Loucy (cell line): Measurements from ENCODE around the gene RAD51B.

ENCODE experiments used
- H2AFZ ChIP-seq: fragments of 200-600 bp; sonication (generic); 2 replicates; pipeline ENCODE4 v1.6.0; 2016; ENCODE audit warnings: antibody characterized with exemption, mild to moderate bottlenecking, low read length, moderate library complexity
- H3F3A ChIP-seq: fragments of 200-600 bp; 2 replicates; pipeline ENCODE4 v1.6.0; 2016; ENCODE audit warnings: antibody characterized with exemption, low read depth, mild to moderate bottlenecking
- H3K27me3 ChIP-seq: fragments of 200-600 bp; sonication (generic); 2 replicates; pipeline ENCODE4 v1.6.1; 2014; ENCODE audit warnings: low read length, mild to moderate bottlenecking; ENCODE audit not compliant: insufficient read depth, poor library complexity, severe bottlenecking
- H3K36me3 ChIP-seq: fragments of 200-600 bp; sonication (generic); 2 replicates; pipeline ENCODE4 v1.6.1; 2016; ENCODE audit warnings: low read length; ENCODE audit not compliant: insufficient read depth
- H3K4me1 ChIP-seq: fragments of 200-600 bp; sonication (generic); 2 replicates; pipeline ENCODE4 v1.5.1; 2014; ENCODE audit warnings: low read length, mild to moderate bottlenecking; ENCODE audit not compliant: insufficient read depth, poor library complexity, severe bottlenecking
- H3K4me2 ChIP-seq: fragments of 200-600 bp; sonication (generic); 2 replicates; pipeline ENCODE4 v1.6.0; 2014; ENCODE audit warnings: antibody characterized with exemption, low read length, low read depth, mild to moderate bottlenecking; ENCODE audit not compliant: poor library complexity, severe bottlenecking
- H3K4me3 ChIP-seq: fragments of 200-600 bp; sonication (generic); 2 replicates; pipeline ENCODE4 v1.5.1; 2014; ENCODE audit warnings: low read length, mild to moderate bottlenecking, mixed read lengths; ENCODE audit not compliant: poor library complexity, severe bottlenecking
- H3K79me2 ChIP-seq: fragments of 200-600 bp; sonication (generic); 2 replicates; pipeline ENCODE4 v1.6.1; 2014; ENCODE audit warnings: low read length; ENCODE audit not compliant: insufficient read depth
- H3K9ac ChIP-seq: fragments of 200-600 bp; sonication (generic); 2 replicates; pipeline ENCODE4 v1.6.0; 2014; ENCODE audit warnings: mild to moderate bottlenecking, low read depth, low read length, moderate library complexity; ENCODE audit not compliant: poor library complexity, severe bottlenecking
- H3K9me2 ChIP-seq: fragments of 200-600 bp; sonication (generic); replicated peaks from 2 replicates; pipeline ENCODE4 v1.6.1; 2016; ENCODE audit warnings: low read depth, low read length, mixed read lengths
- H3K9me3 ChIP-seq: fragments of 200-600 bp; sonication (generic); 2 replicates; pipeline ENCODE4 v1.6.1; 2014; ENCODE audit warnings: mild to moderate bottlenecking, antibody characterized with exemption, low read length, low read depth; ENCODE audit not compliant: insufficient read depth
- H4K20me1 ChIP-seq: fragments of 200-600 bp; sonication (generic); 2 replicates; pipeline ENCODE4 v1.6.0; 2014; ENCODE audit warnings: antibody characterized with exemption, low read length, mild to moderate bottlenecking; ENCODE audit not compliant: insufficient read depth, poor library complexity, severe bottlenecking
- EZH2phosphoT487 ChIP-seq: fragments of 200-600 bp; IDR thresholded peaks from 2 replicates; pipeline ENCODE4 v1.6.1; 2018; ENCODE audit warnings: antibody characterized with exemption, mild to moderate bottlenecking, moderate library complexity, borderline replicate concordance
- TF ChIP-seq, protein P1 (sequence below): fragments of 200-600 bp; sonication (generic); conservative IDR thresholded peaks from 2 replicates; pipeline ENCODE4 v1.5.1; 2014; ENCODE audit warnings: mild to moderate bottlenecking, antibody characterized with exemption, low read length

The RAD51B gene

DNA sequence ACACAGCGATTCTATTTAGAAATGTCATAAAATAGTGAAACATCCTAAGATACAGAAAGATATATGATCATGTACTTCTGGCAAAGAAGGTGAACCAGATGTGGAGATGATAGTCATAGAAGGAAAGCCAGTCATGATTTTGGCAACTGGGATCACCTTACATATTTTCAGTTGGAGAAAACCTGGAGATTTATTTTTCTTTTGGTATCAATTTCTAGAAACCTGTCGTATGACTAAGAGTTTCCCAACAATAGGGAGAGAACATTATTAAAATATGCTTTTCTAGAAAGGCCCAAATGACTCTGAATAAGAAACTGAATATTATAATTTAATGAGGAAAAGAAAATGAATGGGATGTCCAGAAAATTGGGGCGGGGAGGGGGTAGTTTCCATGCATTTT, 576.9 kb downstream of the RAD51B start:
- no peak overlapping the region for H3K4me3 ChIP-seq
- H3K4me1 ChIP-seq: peaks cover 42% of the 10 kb centered on the region
- H3F3A ChIP-seq: 0 out of 2 replicates have a peak, but pooled peaks cover 4% of the 10 kb centered on the region
- no peaks in the 10 kb centered on the region for H3K79me2 ChIP-seq
- H3K27me3 ChIP-seq: no peaks in the 10 kb centered on the region
- no peaks in the 10 kb centered on the region for H3K9me2 ChIP-seq
- TF ChIP-seq, protein P1, sequence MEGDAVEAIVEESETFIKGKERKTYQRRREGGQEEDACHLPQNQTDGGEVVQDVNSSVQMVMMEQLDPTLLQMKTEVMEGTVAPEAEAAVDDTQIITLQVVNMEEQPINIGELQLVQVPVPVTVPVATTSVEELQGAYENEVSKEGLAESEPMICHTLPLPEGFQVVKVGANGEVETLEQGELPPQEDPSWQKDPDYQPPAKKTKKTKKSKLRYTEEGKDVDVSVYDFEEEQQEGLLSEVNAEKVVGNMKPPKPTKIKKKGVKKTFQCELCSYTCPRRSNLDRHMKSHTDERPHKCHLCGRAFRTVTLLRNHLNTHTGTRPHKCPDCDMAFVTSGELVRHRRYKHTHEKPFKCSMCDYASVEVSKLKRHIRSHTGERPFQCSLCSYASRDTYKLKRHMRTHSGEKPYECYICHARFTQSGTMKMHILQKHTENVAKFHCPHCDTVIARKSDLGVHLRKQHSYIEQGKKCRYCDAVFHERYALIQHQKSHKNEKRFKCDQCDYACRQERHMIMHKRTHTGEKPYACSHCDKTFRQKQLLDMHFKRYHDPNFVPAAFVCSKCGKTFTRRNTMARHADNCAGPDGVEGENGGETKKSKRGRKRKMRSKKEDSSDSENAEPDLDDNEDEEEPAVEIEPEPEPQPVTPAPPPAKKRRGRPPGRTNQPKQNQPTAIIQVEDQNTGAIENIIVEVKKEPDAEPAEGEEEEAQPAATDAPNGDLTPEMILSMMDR: no peak
- TF ChIP-seq EZH2phosphoT487: no peak
- no peak overlapping the region for H3K4me2 ChIP-seq
- no peak overlapping the region for H2AFZ ChIP-seq
- no peak overlapping the region for H3K9ac ChIP-seq
- H4K20me1 ChIP-seq: no peaks in the 10 kb centered on the region
- no peaks in the 10 kb centered on the region for H3K9me3 ChIP-seq
- no peaks in the 10 kb centered on the region for H3K36me3 ChIP-seq

DNA sequence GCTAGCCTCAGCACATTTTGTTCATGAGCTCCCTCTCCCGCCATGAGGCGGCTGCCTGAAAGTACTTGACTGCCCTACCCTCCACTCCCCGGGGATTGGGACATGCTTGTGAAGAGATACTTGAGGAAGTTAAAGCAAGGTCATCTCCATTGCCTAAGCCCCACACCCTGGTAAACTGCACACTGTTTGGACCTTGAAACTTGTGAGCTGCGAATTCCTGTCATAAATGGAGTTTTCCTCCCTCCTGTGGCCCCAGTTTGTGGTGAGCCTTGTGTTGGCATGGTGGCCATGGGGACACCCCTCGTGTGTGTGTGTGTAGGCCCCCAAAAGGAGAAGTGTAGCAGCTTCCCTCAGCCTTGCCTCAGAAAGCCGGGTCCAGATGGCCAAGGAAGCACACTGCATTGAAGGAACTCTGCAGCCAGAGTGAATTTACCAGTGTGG, 577.8 kb downstream of the RAD51B start:
- H3K36me3 ChIP-seq: no peaks in the 10 kb centered on the region
- H3F3A ChIP-seq: peaks cover 10% of the 10 kb centered on the region
- no peak overlapping the region for H3K4me3 ChIP-seq
- H3K9ac ChIP-seq: no peak overlapping the region
- no peaks in the 10 kb centered on the region for H3K9me3 ChIP-seq
- no peaks in the 10 kb centered on the region for H3K27me3 ChIP-seq
- H3K4me1 ChIP-seq: peaks cover 51% of the 10 kb centered on the region
- no peaks in the 10 kb centered on the region for H3K9me2 ChIP-seq
- TF ChIP-seq, protein P1: no peak
- TF ChIP-seq EZH2phosphoT487: no peak
- H4K20me1 ChIP-seq: no peaks in the 10 kb centered on the region
- H3K79me2 ChIP-seq: no peaks in the 10 kb centered on the region
- H2AFZ ChIP-seq: no peak overlapping the region
- no peak overlapping the region for H3K4me2 ChIP-seq

DNA sequence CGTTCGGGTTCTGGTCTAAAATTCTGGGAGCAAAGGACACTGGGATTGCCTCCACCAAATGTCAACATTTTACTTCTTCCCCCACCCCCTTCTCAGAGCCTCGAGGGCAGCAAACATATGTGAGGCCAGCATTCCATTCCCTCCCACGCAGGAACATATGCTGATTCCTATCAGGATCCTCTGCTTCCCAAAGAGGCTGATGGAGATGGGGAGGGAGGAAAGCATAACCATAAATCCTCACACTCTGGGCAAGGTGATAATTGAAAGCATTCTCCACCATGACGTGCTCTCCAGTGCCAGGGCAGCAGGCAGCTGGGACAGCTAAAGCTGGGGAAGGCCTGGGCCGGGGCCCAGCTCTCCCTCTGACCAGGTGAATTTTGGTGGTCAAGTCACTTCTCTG, 578.2 kb downstream of the RAD51B start:
- Histone ChIP-seq H3K4me3 (no peak overlapping the region), H2AFZ (no peak overlapping the region), H3K27me3 (no peaks in the 10 kb centered on the region), H3K9me2 (no peaks in the 10 kb centered on the region), H3K4me2 (no peak overlapping the region), H4K20me1 (no peaks in the 10 kb centered on the region), H3K79me2 (no peaks in the 10 kb centered on the region), H3K9me3 (no peaks in the 10 kb centered on the region), H3K4me1 (peaks cover 52% of the 10 kb centered on the region), H3F3A (peaks cover 14% of the 10 kb centered on the region), H3K36me3 (no peaks in the 10 kb centered on the region), H3K9ac (peak overlapping the region; percentile 22)
- no peak for TF ChIP-seq EZH2phosphoT487
- TF ChIP-seq, protein P1: no peak
